ENCODE results near the gene FBXL7.

GRCh38 chr5:15904899-15905830 lies 405.2 kb downstream of the FBXL7 start:
- TF ChIP-seq, protein P1, sequence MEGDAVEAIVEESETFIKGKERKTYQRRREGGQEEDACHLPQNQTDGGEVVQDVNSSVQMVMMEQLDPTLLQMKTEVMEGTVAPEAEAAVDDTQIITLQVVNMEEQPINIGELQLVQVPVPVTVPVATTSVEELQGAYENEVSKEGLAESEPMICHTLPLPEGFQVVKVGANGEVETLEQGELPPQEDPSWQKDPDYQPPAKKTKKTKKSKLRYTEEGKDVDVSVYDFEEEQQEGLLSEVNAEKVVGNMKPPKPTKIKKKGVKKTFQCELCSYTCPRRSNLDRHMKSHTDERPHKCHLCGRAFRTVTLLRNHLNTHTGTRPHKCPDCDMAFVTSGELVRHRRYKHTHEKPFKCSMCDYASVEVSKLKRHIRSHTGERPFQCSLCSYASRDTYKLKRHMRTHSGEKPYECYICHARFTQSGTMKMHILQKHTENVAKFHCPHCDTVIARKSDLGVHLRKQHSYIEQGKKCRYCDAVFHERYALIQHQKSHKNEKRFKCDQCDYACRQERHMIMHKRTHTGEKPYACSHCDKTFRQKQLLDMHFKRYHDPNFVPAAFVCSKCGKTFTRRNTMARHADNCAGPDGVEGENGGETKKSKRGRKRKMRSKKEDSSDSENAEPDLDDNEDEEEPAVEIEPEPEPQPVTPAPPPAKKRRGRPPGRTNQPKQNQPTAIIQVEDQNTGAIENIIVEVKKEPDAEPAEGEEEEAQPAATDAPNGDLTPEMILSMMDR (IDR thresholded peaks at IDR 0.05): no peak
- no peak for TF ChIP-seq EZH2 (IDR thresholded peaks at IDR 0.05; ENCODE audit: borderline replicate concordance, insufficient read depth, low read depth, low read length, poor library complexity, severe bottlenecking)

Data from B cell (primary cell).